GM21526 (cell line): ENCODE data around the gene CCZ1.
"Not testable (repeated sequence)": the region's sequence is repeated elsewhere in the genome, so short reads cannot be mapped to it uniquely, and the experiment has no call there.

Experiments used
- ATAC-seq: cut with Tn5 transposase; IDR thresholded peaks from one replicate; pipeline ENCODE4 v1.9.1; 2021; ENCODE audit warnings: moderate library complexity; ENCODE audit not compliant: unreplicated experiment, low FRiP score

The CCZ1 gene

GRCh38 chr7:5898480-5899224, at the start of gene CCZ1:
Gene CCZ1 (plus strand): TSS chr7:5898733. CDS start chr7:5898800, 67 bp downstream.
- peak; percentile 69 for ATAC-seq

GRCh38 chr7:5850944-5851343, 47.6 kb upstream of the CCZ1 start:
- no peak for ATAC-seq

GRCh38 chr7:5854738-5855137, 43.8 kb upstream of the CCZ1 start:
- no peak for ATAC-seq

- ATAC-seq: not testable (repeated sequence)
Measured at GRCh38 chr7:5857041-5857575, 41.4 kb upstream of the CCZ1 start.

GRCh38 chr7:5858494-5858893, 40.0 kb upstream of the CCZ1 start:
- ATAC-seq: not testable (repeated sequence)

- not testable (repeated sequence) for ATAC-seq
Measured at GRCh38 chr7:5861281-5861680, 37.3 kb upstream of the CCZ1 start.

- ATAC-seq: not testable (repeated sequence)
Measured at GRCh38 chr7:5862753-5863366, 35.7 kb upstream of the CCZ1 start.

GRCh38 chr7:5865279-5865931, 33.1 kb upstream of the CCZ1 start:
- ATAC-seq: not testable (repeated sequence)

GRCh38 chr7:5867060-5867459, 31.5 kb upstream of the CCZ1 start:
- ATAC-seq: no peak

- ATAC-seq: not testable (repeated sequence)
Measured at GRCh38 chr7:5868928-5869341, 29.6 kb upstream of the CCZ1 start.

GRCh38 chr7:5869691-5870090, 28.8 kb upstream of the CCZ1 start:
- ATAC-seq: no peak

- no peak for ATAC-seq
Measured at GRCh38 chr7:5870311-5870710, 28.2 kb upstream of the CCZ1 start.

- no peak for ATAC-seq
Measured at GRCh38 chr7:5872326-5872725, 26.2 kb upstream of the CCZ1 start.

- ATAC-seq: not testable (repeated sequence)
Measured at GRCh38 chr7:5879591-5879990, 18.9 kb upstream of the CCZ1 start.

- ATAC-seq: not testable (repeated sequence)
Measured at GRCh38 chr7:5880106-5880505, 18.4 kb upstream of the CCZ1 start.

- ATAC-seq: not testable (repeated sequence)
Measured at GRCh38 chr7:5884431-5884830, 14.1 kb upstream of the CCZ1 start.

- not testable (repeated sequence) for ATAC-seq
Measured at GRCh38 chr7:5888021-5888420, 10.5 kb upstream of the CCZ1 start.

GRCh38 chr7:5890244-5890643, 8.3 kb upstream of the CCZ1 start:
- ATAC-seq: not testable (repeated sequence)

GRCh38 chr7:5892498-5892897, 6.0 kb upstream of the CCZ1 start:
- ATAC-seq: no peak

- ATAC-seq: not testable (repeated sequence)
Measured at GRCh38 chr7:5897369-5897919, 1.1 kb upstream of the CCZ1 start.

GRCh38 chr7:5903002-5903401, 4.5 kb downstream of the CCZ1 start:
- not testable (repeated sequence) for ATAC-seq
